Right atrium auricular region (tissue), 2 donors: Measurements from ENCODE around the gene CHRM2. TPM values are rescaled to one million over a fixed set of nuclear protein-coding genes. Genes with fewer than 3 reads are reported as not detected.

Experiments used
- DNase-seq: peaks from one replicate; pipeline ENCODE4 v3.0.0-alpha.2; 2019; ENCODE audit warnings: low spot score
- H3K27ac ChIP-seq, 2 donors: fragments of 200-600 bp; sonication (generic); 1 replicate in 1 of 2; 2 replicates in 1 of 2; pipeline ENCODE4 v1.5.1; 2016 to 2019
- H3K27me3 ChIP-seq, 2 donors: fragments of 200-600 bp; sonication (generic); one replicate each; pipeline versions ENCODE4 v1.5.1 to v1.6.0; 2017 to 2019
- H3K36me3 ChIP-seq: fragments of 200-600 bp; sonication (generic); one replicate; pipeline ENCODE4 v1.5.1; 2016
- H3K4me1 ChIP-seq, 2 donors: fragments of 200-600 bp; sonication (generic); one replicate each; pipeline versions ENCODE4 v1.5.1 to v1.6.0; 2017 to 2019
- H3K4me3 ChIP-seq, 2 donors: fragments of 200-600 bp; sonication (generic); 1 replicate in 1 of 2; 2 replicates in 1 of 2; pipeline ENCODE4 v1.5.1; 2017 to 2019; ENCODE audit warnings: mild to moderate bottlenecking in 1 of 2, moderate library complexity in 1 of 2
- H3K9me3 ChIP-seq, 2 donors: fragments of 200-600 bp; sonication (generic); one replicate each; pipeline ENCODE4 v1.5.1; 2019
- CTCF ChIP-seq, 2 donors: fragments of 200-600 bp; sonication (generic); IDR thresholded peaks; one replicate each; pipeline ENCODE4 v1.5.1; 2019; ENCODE audit warnings: antibody characterized with exemption in 2 of 2
- total RNA-seq, 2 donors: library from RNA; depleted of rRNA; stranded (reverse); fragments of >200 nt; gene quantifications; one replicate each; pipeline ENCODE4 v1.1.0, GENCODE V29; 2016

The CHRM2 gene
- total RNA-seq, 2 donors from 2014 or later = 55.3 to 123 TPM

- no peak overlapping the region for H3K4me3 ChIP-seq
- H3K27ac ChIP-seq = peak overlapping the region in 1 of 2 donors; percentile 83
- H3K27me3 ChIP-seq = no peaks in the 10 kb centered on the region
- H3K4me1 ChIP-seq = peaks cover 0 to 12% of the 10 kb centered on the region in 2 donors
- DNase-seq = no peak
- H3K9me3 ChIP-seq = no peaks in the 10 kb centered on the region
- no peak for TF ChIP-seq CTCF (IDR thresholded peaks at IDR 0.05)
- no peaks in the 10 kb centered on the region for H3K36me3 ChIP-seq
Measured at GRCh38 chr7:136942401-136942800, 73.9 kb downstream of the CHRM2 start.

DNA sequence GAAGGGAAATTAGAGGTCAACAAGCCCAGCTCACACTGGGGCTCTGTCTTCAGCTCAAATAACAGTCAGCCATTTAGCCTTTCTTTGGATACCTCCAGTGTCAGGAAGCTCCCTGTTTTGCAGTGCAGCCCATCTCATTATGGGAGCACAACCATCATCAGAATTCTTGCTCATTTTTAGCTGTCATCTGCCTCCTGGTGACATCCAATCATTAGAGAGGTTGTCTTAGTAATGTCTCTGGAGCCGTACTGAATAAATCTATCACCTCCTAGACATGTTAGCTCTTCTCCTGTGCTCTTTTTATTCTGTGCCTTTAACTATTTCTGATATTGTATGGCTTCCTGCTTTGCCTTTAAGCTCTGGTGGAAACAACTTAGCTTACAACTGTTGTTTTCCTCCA, 74.5 kb downstream of the CHRM2 start:
- no peak overlapping the region for H3K4me3 ChIP-seq
- H3K4me1 ChIP-seq = peaks cover 0 to 12% of the 10 kb centered on the region in 2 donors
- H3K9me3 ChIP-seq = no peaks in the 10 kb centered on the region
- DNase-seq = no peak
- TF ChIP-seq CTCF (IDR thresholded peaks at IDR 0.05) = no peak
- no peaks in the 10 kb centered on the region for H3K27me3 ChIP-seq
- H3K27ac ChIP-seq = peak overlapping the region in 1 of 2 donors; percentile 83
- H3K36me3 ChIP-seq = no peaks in the 10 kb centered on the region

DNA sequence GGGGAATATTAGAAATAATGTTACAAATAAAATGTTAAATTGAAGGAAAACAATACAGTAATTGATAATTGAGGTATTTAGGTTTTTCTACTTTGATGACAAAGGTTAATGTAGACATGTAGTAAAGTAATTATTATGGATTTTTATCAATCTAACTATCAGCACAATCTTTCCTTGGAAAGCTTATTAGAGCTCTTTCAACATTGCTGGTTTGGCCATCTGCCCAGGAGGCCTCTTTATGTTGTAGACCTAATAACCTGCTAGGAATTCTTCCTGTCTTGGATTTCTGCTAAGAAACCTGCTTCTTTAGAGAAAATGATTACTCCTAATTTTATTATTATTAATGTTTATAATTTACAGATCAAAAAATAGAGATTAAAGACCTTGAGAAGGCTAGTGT, 78.9 kb downstream of the CHRM2 start:
- peaks cover 0 to 10% of the 10 kb centered on the region in 2 donors for H3K4me1 ChIP-seq
- H3K27me3 ChIP-seq = no peaks in the 10 kb centered on the region
- TF ChIP-seq CTCF (IDR thresholded peaks at IDR 0.05) = no peak
- DNase-seq = no peak
- H3K36me3 ChIP-seq = no peaks in the 10 kb centered on the region
- H3K27ac ChIP-seq = no peak overlapping the region
- H3K4me3 ChIP-seq = no peak overlapping the region
- H3K9me3 ChIP-seq = no peaks in the 10 kb centered on the region

GRCh38 chr7:136950331-136950730, 81.9 kb downstream of the CHRM2 start:
- TF ChIP-seq CTCF (IDR thresholded peaks at IDR 0.05) = no peak
- Histone ChIP-seq H3K36me3 (peaks cover 4% of the 10 kb centered on the region), H3K4me3 (no peak overlapping the region), H3K9me3 (no peaks in the 10 kb centered on the region), H3K27me3 (no peaks in the 10 kb centered on the region), H3K27ac (no peak overlapping the region), H3K4me1 (no peaks in the 10 kb centered on the region)
- DNase-seq = no peak

GRCh38 chr7:136953386-136953785, 84.9 kb downstream of the CHRM2 start:
- peaks cover 0 to 12% of the 10 kb centered on the region in 2 donors for H3K4me1 ChIP-seq
- no peak for TF ChIP-seq CTCF (IDR thresholded peaks at IDR 0.05)
- no peaks in the 10 kb centered on the region for H3K27me3 ChIP-seq
- peak overlapping the region in 1 of 2 donors; percentile 68 for H3K27ac ChIP-seq
- H3K4me3 ChIP-seq = no peak overlapping the region
- DNase-seq = no peak
- H3K36me3 ChIP-seq = peaks cover 4% of the 10 kb centered on the region
- no peaks in the 10 kb centered on the region for H3K9me3 ChIP-seq

DNA sequence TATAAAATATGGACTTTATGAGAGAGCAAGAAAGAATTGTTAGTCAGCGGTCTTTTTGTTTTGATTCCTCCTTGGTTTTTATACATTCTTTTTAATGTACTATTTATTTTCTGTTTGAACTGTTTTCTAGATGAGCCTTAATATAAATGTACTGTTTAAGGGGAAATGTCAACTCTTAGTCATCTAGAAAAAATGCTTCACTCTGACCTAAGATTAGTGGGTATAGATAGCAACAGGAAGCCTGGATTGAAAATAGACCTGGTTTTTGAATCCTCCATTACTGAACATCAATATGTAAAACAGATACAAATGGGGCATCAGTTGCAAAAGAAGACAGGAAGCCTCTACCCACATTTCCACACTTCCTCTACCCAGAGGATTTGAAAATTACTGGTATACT, 87.8 kb downstream of the CHRM2 start:
- H3K4me1 ChIP-seq = peaks cover 0 to 12% of the 10 kb centered on the region in 2 donors
- H3K9me3 ChIP-seq = no peaks in the 10 kb centered on the region
- H3K27me3 ChIP-seq = no peaks in the 10 kb centered on the region
- H3K36me3 ChIP-seq = peaks cover 4% of the 10 kb centered on the region
- H3K4me3 ChIP-seq = no peak overlapping the region
- no peak for DNase-seq
- H3K27ac ChIP-seq = peak overlapping the region in 1 of 2 donors; percentile 67
- TF ChIP-seq CTCF (IDR thresholded peaks at IDR 0.05) = no peak
